KBM-7 (cell line): ENCODE data around the gene CCR7.
A peak's percentile ranks its signal among the peaks of the same experiment; 100 is the strongest.
"Not testable (repeated sequence)": the region's sequence is repeated elsewhere in the genome, so short reads cannot be mapped to it uniquely, and the experiment has no call there.

ENCODE experiments used
- DNase-seq: peaks from one replicate; pipeline ENCODE4 v3.0.0-alpha.2; 2015
- in situ Hi-C: fragments of 300-500 bp; cut with MboI; formaldehyde crosslinking; loops from 2 replicates; pipeline ENCODE4 v1.14.3; 2020; ENCODE audit warnings: low sequenced_read_pairs, low pct_unique_long_range_greater_than_20kb, mixed read lengths

CCR7 gene

GRCh38 chr17:40598301-40598618, 33.0 kb upstream of the CCR7 start:
- in situ Hi-C loops = no loop called here
- DNase-seq = no peak

- in situ Hi-C loops = no loop called here
- no peak for DNase-seq
Observed at GRCh38 chr17:40597556-40598300, 32.5 kb upstream of the CCR7 start.

- no peak for DNase-seq
- in situ Hi-C loops = no loop called here
Observed at GRCh38 chr17:40597156-40597555, 31.9 kb upstream of the CCR7 start.

- peak; percentile 65 for DNase-seq
Observed at GRCh38 chr17:40596261-40596919, 31.1 kb upstream of the CCR7 start.

GRCh38 chr17:40590742-40591141, 25.5 kb upstream of the CCR7 start:
- no peak for DNase-seq
- in situ Hi-C loops = no loop called here

More at GRCh38 chr17:40596261-40596919, 31.1 kb upstream of the CCR7 start:
- in situ Hi-C loops = no loop called here

- in situ Hi-C loops = no loop called here
Observed at GRCh38 chr17:40588552-40588951, 23.3 kb upstream of the CCR7 start.

GRCh38 chr17:40586264-40586663, 21.0 kb upstream of the CCR7 start:
- in situ Hi-C loops, DNase-seq: not testable (repeated sequence)

More at GRCh38 chr17:40588552-40588951, 23.3 kb upstream of the CCR7 start:
- DNase-seq = no peak

- DNase-seq, in situ Hi-C loops: not testable (repeated sequence)
Observed at GRCh38 chr17:40584950-40585349, 19.7 kb upstream of the CCR7 start.

- in situ Hi-C loops = no loop called here
- peak; percentile 96 for DNase-seq
Observed at GRCh38 chr17:40582328-40582901, 17.1 kb upstream of the CCR7 start.

GRCh38 chr17:40580140-40580539, 14.9 kb upstream of the CCR7 start:
- in situ Hi-C loops = no loop called here
- no peak for DNase-seq

GRCh38 chr17:40579471-40579870, 14.2 kb upstream of the CCR7 start:
- in situ Hi-C loops = no loop called here
- DNase-seq = no peak

- in situ Hi-C loops = no loop called here
- no peak for DNase-seq
Observed at GRCh38 chr17:40577611-40578065, 12.4 kb upstream of the CCR7 start.

- no peak for DNase-seq
- in situ Hi-C loops = no loop called here
Observed at GRCh38 chr17:40576113-40576740, 11.0 kb upstream of the CCR7 start.

GRCh38 chr17:40574292-40574691, 9.0 kb upstream of the CCR7 start:
- no peak for DNase-seq
- in situ Hi-C loops = no loop called here

GRCh38 chr17:40572245-40572993, 7.1 kb upstream of the CCR7 start:
- DNase-seq, in situ Hi-C loops: not testable (repeated sequence)

- no peak for DNase-seq
- in situ Hi-C loops = no loop called here
Observed at GRCh38 chr17:40568074-40568836, 3.0 kb upstream of the CCR7 start.

- no peak for DNase-seq
- in situ Hi-C loops = no loop called here
Observed at GRCh38 chr17:40567377-40567776, 2.1 kb upstream of the CCR7 start.

- in situ Hi-C loops = no loop called here
- no peak for DNase-seq
Observed at GRCh38 chr17:40565769-40566409, 617 bp upstream of the CCR7 start.
